ENCODE data around the gene GPR176.

GPR176 gene

GRCh38 chr15:39919748-39920509 lies at the start of gene GPR176:
Gene GPR176 (minus strand): TSS chr15:39920266. CDS start chr15:39920026, 240 bp downstream.
- DNase-seq (ENCODE audit: low read depth, low spot score): no peak

GRCh38 chr15:39969002-39969394 lies 48.9 kb upstream of the GPR176 start:
- DNase-seq (ENCODE audit: low read depth, low spot score): no peak

GRCh38 chr15:39968273-39969001 lies 48.4 kb upstream of the GPR176 start:
- DNase-seq (ENCODE audit: low read depth, low spot score): no peak

- DNase-seq (ENCODE audit: low read depth, low spot score): no peak
These were observed 46.5 kb upstream of the GPR176 start for GRCh38 chr15:39966521-39966920.

- DNase-seq (ENCODE audit: low read depth, low spot score): no peak
These were observed 43.7 kb upstream of the GPR176 start for GRCh38 chr15:39963786-39964185.

GRCh38 chr15:39961051-39961450 lies 41.0 kb upstream of the GPR176 start:
- DNase-seq (ENCODE audit: low read depth, low spot score): no peak

- no peak for DNase-seq (ENCODE audit: low read depth, low spot score)
These were observed 40.3 kb upstream of the GPR176 start for GRCh38 chr15:39960411-39960810.

- DNase-seq (ENCODE audit: low read depth, low spot score): no peak
These were observed 39.3 kb upstream of the GPR176 start for GRCh38 chr15:39959411-39959810.

GRCh38 chr15:39957481-39957880 lies 37.4 kb upstream of the GPR176 start:
- DNase-seq (ENCODE audit: low read depth, low spot score): no peak

GRCh38 chr15:39953521-39953920 lies 33.5 kb upstream of the GPR176 start:
- DNase-seq (ENCODE audit: low read depth, low spot score): no peak

- no peak for DNase-seq (ENCODE audit: low read depth, low spot score)
These were observed 31.5 kb upstream of the GPR176 start for GRCh38 chr15:39951561-39951960.

- no peak for DNase-seq (ENCODE audit: low read depth, low spot score)
These were observed 28.8 kb upstream of the GPR176 start for GRCh38 chr15:39948817-39949216.

- no peak for DNase-seq (ENCODE audit: low read depth, low spot score)
These were observed 27.5 kb upstream of the GPR176 start for GRCh38 chr15:39947401-39948197.

- DNase-seq (ENCODE audit: low read depth, low spot score): no peak
These were observed 26.8 kb upstream of the GPR176 start for GRCh38 chr15:39946862-39947261.

- DNase-seq (ENCODE audit: low read depth, low spot score): no peak
These were observed 24.7 kb upstream of the GPR176 start for GRCh38 chr15:39944726-39945125.

- no peak for DNase-seq (ENCODE audit: low read depth, low spot score)
These were observed 22.7 kb upstream of the GPR176 start for GRCh38 chr15:39942753-39943150.

GRCh38 chr15:39942101-39942752 lies 22.2 kb upstream of the GPR176 start:
- DNase-seq (ENCODE audit: low read depth, low spot score): no peak

- no peak for DNase-seq (ENCODE audit: low read depth, low spot score)
These were observed 19.7 kb upstream of the GPR176 start for GRCh38 chr15:39939487-39940452.

GRCh38 chr15:39937696-39938095 lies 17.6 kb upstream of the GPR176 start:
- DNase-seq (ENCODE audit: low read depth, low spot score): no peak

- no peak for DNase-seq (ENCODE audit: low read depth, low spot score)
These were observed 16.6 kb upstream of the GPR176 start for GRCh38 chr15:39936681-39937080.

- no peak for DNase-seq (ENCODE audit: low read depth, low spot score)
These were observed 16.1 kb upstream of the GPR176 start for GRCh38 chr15:39936187-39936586.
